ENCODE results near the gene ALG9. TPM values are rescaled to one million over a fixed set of nuclear protein-coding genes. Genes with fewer than 3 reads are reported as not detected.
A peak's percentile ranks its signal among the peaks of the same experiment; 100 is the strongest.
"Not testable (repeated sequence)": the region's sequence is repeated elsewhere in the genome, so short reads cannot be mapped to it uniquely, and the experiment has no call there.

ALG9 gene
- total RNA-seq, 1 donor from 2014 or later = 44.4 TPM

GRCh38 chr11:111911563-111912401 is 40.4 kb upstream of the ALG9 start, which contains the start of gene CRYAB:
CRYAB (minus strand) TSS chr11:111911770; CDS start chr11:111911724, 46 bp downstream.
- Histone ChIP-seq H3K4me1 (ENCODE audit: control insufficient read depth in 3 of 3, insufficient read depth in 3 of 3, low read length in 3 of 3) (peaks cover 26 to 47% (median 31%) of the 10 kb centered on the region in 3 donors), H3K27ac (ENCODE audit: low read depth, low read length) (peak within 1 kb of the TSS; percentile 98), H3K9ac (ENCODE audit: low read depth in 1 of 3, low read length in 3 of 3) (peak within 1 kb of the TSS; percentile 88 to 97 (median 97)), H3K9me3 (ENCODE audit: control insufficient read depth in 3 of 3, low read length in 3 of 3) (no peaks in the 10 kb centered on the region), H3K4me3 (ENCODE audit: low read length in 3 of 3) (peak within 1 kb of the TSS; percentile 82 to 92 (median 86)), H3K36me3 (ENCODE audit: control insufficient read depth in 3 of 3, insufficient read depth in 3 of 3, low read length in 3 of 3) (peaks cover 26 to 28% (median 28%) of the 10 kb centered on the region in 3 donors), H3K27me3 (ENCODE audit: control insufficient read depth in 3 of 3, insufficient read depth in 3 of 3, low read length in 3 of 3) (no peaks in the 10 kb centered on the region)

- Histone ChIP-seq H3K4me1 (ENCODE audit: control insufficient read depth in 3 of 3, insufficient read depth in 3 of 3, low read length in 3 of 3) (peaks cover 26 to 47% (median 31%) of the 10 kb centered on the region in 3 donors), H3K4me3 (ENCODE audit: low read length in 3 of 3) (peak overlapping the region; percentile 82 to 92 (median 86)), H3K36me3 (ENCODE audit: control insufficient read depth in 3 of 3, insufficient read depth in 3 of 3, low read length in 3 of 3) (peaks cover 26 to 28% (median 28%) of the 10 kb centered on the region in 3 donors), H3K27ac (ENCODE audit: low read depth, low read length) (peak overlapping the region; percentile 98), H3K9me3 (ENCODE audit: control insufficient read depth in 3 of 3, low read length in 3 of 3) (no peaks in the 10 kb centered on the region), H3K27me3 (ENCODE audit: control insufficient read depth in 3 of 3, insufficient read depth in 3 of 3, low read length in 3 of 3) (no peaks in the 10 kb centered on the region), H3K9ac (ENCODE audit: low read depth in 1 of 3, low read length in 3 of 3) (peak overlapping the region; percentile 88 to 97 (median 97))
Measured at GRCh38 chr11:111910676-111911562, 39.5 kb upstream of the ALG9 start.

DNA sequence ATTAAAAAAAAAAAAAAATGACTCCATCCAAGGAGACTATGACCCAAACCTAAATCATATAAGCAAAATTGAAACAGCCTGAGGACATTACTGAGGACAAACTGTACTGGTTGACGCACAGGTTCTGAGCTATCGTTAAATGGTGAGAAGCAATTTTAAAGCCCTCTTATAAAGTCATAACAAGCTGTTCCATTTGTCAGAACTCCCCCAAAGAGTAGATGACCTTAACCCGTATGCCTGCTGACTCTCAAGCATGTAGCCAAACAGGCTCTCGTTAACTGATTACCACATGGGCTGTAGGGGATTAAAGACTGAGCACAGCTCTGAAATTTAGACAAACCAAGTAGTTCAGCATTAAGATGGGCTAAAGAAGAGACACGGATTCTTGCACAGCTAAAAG is 38.0 kb upstream of the ALG9 start:
- H3K4me3 ChIP-seq (ENCODE audit: low read length in 3 of 3) = peak overlapping the region; percentile 82 to 92 (median 86)

GRCh38 chr11:111908639-111909305 is 37.4 kb upstream of the ALG9 start:
- Histone ChIP-seq H3K27ac (ENCODE audit: low read depth, low read length) (peak overlapping the region; percentile 98), H3K27me3 (ENCODE audit: control insufficient read depth in 3 of 3, insufficient read depth in 3 of 3, low read length in 3 of 3) (no peaks in the 10 kb centered on the region), H3K4me1 (ENCODE audit: control insufficient read depth in 3 of 3, insufficient read depth in 3 of 3, low read length in 3 of 3) (peaks cover 14 to 34% (median 18%) of the 10 kb centered on the region in 3 donors), H3K36me3 (ENCODE audit: control insufficient read depth in 3 of 3, insufficient read depth in 3 of 3, low read length in 3 of 3) (peaks cover 26 to 28% (median 28%) of the 10 kb centered on the region in 3 donors), H3K4me3 (ENCODE audit: low read length in 3 of 3) (peak overlapping the region; percentile 82 to 92 (median 86)), H3K9me3 (ENCODE audit: control insufficient read depth in 3 of 3, low read length in 3 of 3) (no peaks in the 10 kb centered on the region), H3K9ac (ENCODE audit: low read depth in 1 of 3, low read length in 3 of 3) (peak overlapping the region; percentile 38 to 97 (median 88))

More for the DNA sequence above, 38.0 kb upstream of the ALG9 start:
- Histone ChIP-seq H3K9ac (ENCODE audit: low read depth in 1 of 3, low read length in 3 of 3) (peak overlapping the region; percentile 88 to 97 (median 97)), H3K27ac (ENCODE audit: low read depth, low read length) (peak overlapping the region; percentile 98), H3K9me3 (ENCODE audit: control insufficient read depth in 3 of 3, low read length in 3 of 3) (no peaks in the 10 kb centered on the region), H3K4me1 (ENCODE audit: control insufficient read depth in 3 of 3, insufficient read depth in 3 of 3, low read length in 3 of 3) (peaks cover 20 to 40% (median 24%) of the 10 kb centered on the region in 3 donors), H3K27me3 (ENCODE audit: control insufficient read depth in 3 of 3, insufficient read depth in 3 of 3, low read length in 3 of 3) (no peaks in the 10 kb centered on the region), H3K36me3 (ENCODE audit: control insufficient read depth in 3 of 3, insufficient read depth in 3 of 3, low read length in 3 of 3) (peaks cover 26 to 28% (median 28%) of the 10 kb centered on the region in 3 donors)

DNA sequence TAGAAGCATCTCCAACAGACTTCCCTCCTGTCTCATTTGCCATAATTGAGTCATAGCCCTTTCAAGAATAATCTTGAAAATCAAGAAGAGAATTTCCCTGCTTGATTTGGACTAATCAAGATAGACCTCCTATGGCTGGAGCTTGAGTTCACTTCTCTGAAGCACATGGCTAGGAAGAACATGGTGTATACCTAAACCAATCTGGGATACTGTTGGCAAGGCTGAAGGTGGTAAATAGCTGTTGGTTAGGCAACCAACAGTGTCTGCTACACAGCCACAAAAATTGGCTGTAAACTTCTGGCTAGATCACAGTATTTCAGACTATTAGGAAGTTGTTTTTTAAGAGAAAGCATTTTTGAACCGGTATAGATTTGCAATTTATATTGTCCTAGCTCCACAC is 35.3 kb upstream of the ALG9 start:
- peaks cover 26 to 28% (median 28%) of the 10 kb centered on the region in 3 donors for H3K36me3 ChIP-seq (ENCODE audit: control insufficient read depth in 3 of 3, insufficient read depth in 3 of 3, low read length in 3 of 3)
- peaks cover 5 to 23% (median 11%) of the 10 kb centered on the region in 3 donors for H3K4me1 ChIP-seq (ENCODE audit: control insufficient read depth in 3 of 3, insufficient read depth in 3 of 3, low read length in 3 of 3)
- H3K9ac ChIP-seq (ENCODE audit: low read depth in 1 of 3, low read length in 3 of 3) = no peak overlapping the region
- no peak overlapping the region for H3K4me3 ChIP-seq (ENCODE audit: low read length in 3 of 3)
- no peaks in the 10 kb centered on the region for H3K27me3 ChIP-seq (ENCODE audit: control insufficient read depth in 3 of 3, insufficient read depth in 3 of 3, low read length in 3 of 3)
- H3K27ac ChIP-seq (ENCODE audit: low read depth, low read length) = peak overlapping the region; percentile 17
- H3K9me3 ChIP-seq (ENCODE audit: control insufficient read depth in 3 of 3, low read length in 3 of 3) = no peaks in the 10 kb centered on the region

GRCh38 chr11:111905411-111905810 is 34.0 kb upstream of the ALG9 start:
- peaks cover 17 to 23% (median 19%) of the 10 kb centered on the region in 3 donors for H3K36me3 ChIP-seq (ENCODE audit: control insufficient read depth in 3 of 3, insufficient read depth in 3 of 3, low read length in 3 of 3)
- H3K9ac ChIP-seq (ENCODE audit: low read depth in 1 of 3, low read length in 3 of 3) = no peak overlapping the region
- H3K4me1 ChIP-seq (ENCODE audit: control insufficient read depth in 3 of 3, insufficient read depth in 3 of 3, low read length in 3 of 3) = peaks cover 5 to 16% (median 9%) of the 10 kb centered on the region in 3 donors
- H3K27me3 ChIP-seq (ENCODE audit: control insufficient read depth in 3 of 3, insufficient read depth in 3 of 3, low read length in 3 of 3) = no peaks in the 10 kb centered on the region
- no peaks in the 10 kb centered on the region for H3K9me3 ChIP-seq (ENCODE audit: control insufficient read depth in 3 of 3, low read length in 3 of 3)
- H3K27ac ChIP-seq (ENCODE audit: low read depth, low read length) = no peak overlapping the region
- no peak overlapping the region for H3K4me3 ChIP-seq (ENCODE audit: low read length in 3 of 3)

DNA sequence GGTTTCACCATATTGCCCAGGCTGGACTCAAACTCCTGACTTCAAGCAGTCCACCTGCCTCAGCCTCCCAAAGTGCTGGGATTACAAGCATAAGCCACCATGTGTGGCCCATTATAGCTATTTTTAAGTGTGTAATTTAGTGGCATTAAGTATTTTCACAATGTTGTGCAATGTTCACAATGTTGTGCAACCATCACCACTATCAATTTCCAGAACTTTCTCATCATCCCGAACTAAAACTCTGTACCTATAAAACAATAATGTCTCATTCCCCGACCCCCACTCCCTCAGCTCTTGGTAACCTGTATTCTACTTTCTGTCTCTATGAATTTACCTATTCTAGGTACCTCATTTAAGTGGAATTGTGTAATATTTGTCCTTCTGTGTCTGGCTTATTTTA is 15.5 kb upstream of the ALG9 start:
- Histone ChIP-seq H3K9ac (ENCODE audit: low read depth in 1 of 3, low read length in 3 of 3) (no peak overlapping the region), H3K4me1 (ENCODE audit: control insufficient read depth in 3 of 3, insufficient read depth in 3 of 3, low read length in 3 of 3) (no peaks in the 10 kb centered on the region), H3K36me3 (ENCODE audit: control insufficient read depth in 3 of 3, insufficient read depth in 3 of 3, low read length in 3 of 3) (no peaks in the 10 kb centered on the region), H3K4me3 (ENCODE audit: low read length in 3 of 3) (no peak overlapping the region), H3K9me3 (ENCODE audit: control insufficient read depth in 3 of 3, low read length in 3 of 3) (no peaks in the 10 kb centered on the region), H3K27me3 (ENCODE audit: control insufficient read depth in 3 of 3, insufficient read depth in 3 of 3, low read length in 3 of 3) (no peaks in the 10 kb centered on the region), H3K27ac (ENCODE audit: low read depth, low read length) (no peak overlapping the region)

GRCh38 chr11:111886032-111886431 is 14.7 kb upstream of the ALG9 start:
- no peaks in the 10 kb centered on the region for H3K9me3 ChIP-seq (ENCODE audit: control insufficient read depth in 3 of 3, low read length in 3 of 3)
- H3K36me3 ChIP-seq (ENCODE audit: control insufficient read depth in 3 of 3, insufficient read depth in 3 of 3, low read length in 3 of 3) = no peaks in the 10 kb centered on the region
- no peaks in the 10 kb centered on the region for H3K4me1 ChIP-seq (ENCODE audit: control insufficient read depth in 3 of 3, insufficient read depth in 3 of 3, low read length in 3 of 3)
- no peak overlapping the region for H3K4me3 ChIP-seq (ENCODE audit: low read length in 3 of 3)
- H3K27ac ChIP-seq (ENCODE audit: low read depth, low read length) = no peak overlapping the region
- H3K9ac ChIP-seq (ENCODE audit: low read depth in 1 of 3, low read length in 3 of 3) = no peak overlapping the region
- H3K27me3 ChIP-seq (ENCODE audit: control insufficient read depth in 3 of 3, insufficient read depth in 3 of 3, low read length in 3 of 3) = no peaks in the 10 kb centered on the region

GRCh38 chr11:111885053-111885452 is 13.7 kb upstream of the ALG9 start:
- H3K4me1 ChIP-seq (ENCODE audit: control insufficient read depth in 3 of 3, insufficient read depth in 3 of 3, low read length in 3 of 3); H3K9me3 ChIP-seq (ENCODE audit: control insufficient read depth in 3 of 3, low read length in 3 of 3); H3K9ac ChIP-seq (ENCODE audit: low read depth in 1 of 3, low read length in 3 of 3); H3K36me3 ChIP-seq (ENCODE audit: control insufficient read depth in 3 of 3, insufficient read depth in 3 of 3, low read length in 3 of 3); H3K27me3 ChIP-seq (ENCODE audit: control insufficient read depth in 3 of 3, insufficient read depth in 3 of 3, low read length in 3 of 3); H3K4me3 ChIP-seq (ENCODE audit: low read length in 3 of 3); H3K27ac ChIP-seq (ENCODE audit: low read depth, low read length): not testable (repeated sequence)
